Gastrocnemius medialis (tissue), 4 donors: ENCODE measurements around the gene TM2D1.

Experiments used
- CTCF ChIP-seq, 5 experiments: fragments of 450-650 bp in 3 of 5; fragments of 200-600 bp in 2 of 5; sonication (generic) in 2 of 5; IDR thresholded peaks in 4 of 5; conservative IDR thresholded peaks in 1 of 5; 1 replicate in 4 of 5; 2 replicates in 1 of 5; pipeline ENCODE4 v1.5.1; 2016 to 2019; ENCODE audit warnings: antibody characterized with exemption in 5 of 5, mild to moderate bottlenecking in 3 of 5, moderate library complexity in 3 of 5
- POLR2A ChIP-seq, 2 donors: fragments of 450-650 bp; IDR thresholded peaks; one replicate each; pipeline ENCODE4 v1.6.1; 2017; ENCODE audit warnings: antibody characterized with exemption in 2 of 2, mild to moderate bottlenecking in 2 of 2, moderate library complexity in 2 of 2

GRCh38 chr1:61708953-61709907 is 15.7 kb downstream of the TM2D1 start:
- no peak for TF ChIP-seq CTCF (IDR thresholded peaks at IDR 0.05 in 4 of 5, conservative IDR thresholded peaks at IDR 0.05 in 1 of 5)
- TF ChIP-seq POLR2A (IDR thresholded peaks at IDR 0.05) = no peak
